Activated naive CD4-positive, alpha-beta T cell treated with anti-CD3 and anti-CD28 coated beads, Interleukin-2, amount 50 U/mL, for 16 hours (primary cell): ENCODE data around the gene GALNT3.

Experiments
- DNase-seq: peaks from one replicate; pipeline ENCODE4 v3.0.0-alpha.2; 2020

GALNT3 gene

GRCh38 chr2:165718610-165719210 lies 75.3 kb downstream of the GALNT3 start:
- no peak for DNase-seq

- no peak for DNase-seq
These were observed 78.0 kb downstream of the GALNT3 start for GRCh38 chr2:165716091-165716490.

GRCh38 chr2:165706960-165707487 lies 87.0 kb downstream of the GALNT3 start:
- no peak for DNase-seq

- no peak for DNase-seq
These were observed 92.9 kb downstream of the GALNT3 start for GRCh38 chr2:165701147-165701546.

GRCh38 chr2:165700531-165700930 lies 93.5 kb downstream of the GALNT3 start:
- DNase-seq = no peak

- no peak for DNase-seq
These were observed 94.1 kb downstream of the GALNT3 start for GRCh38 chr2:165699946-165700345.

GRCh38 chr2:165698444-165698884 lies 95.6 kb downstream of the GALNT3 start:
- DNase-seq = no peak

GRCh38 chr2:165697748-165698443 lies 96.2 kb downstream of the GALNT3 start:
- DNase-seq = no peak
